ENCODE data around the gene PCDHB10.
"Not testable (repeated sequence)": the region's sequence is repeated elsewhere in the genome, so short reads cannot be mapped to it uniquely, and the experiment has no call there.

GRCh38 chr5:141215504-141215903 lies 23.4 kb downstream of the PCDHB10 start:
- TF ChIP-seq, protein P1, sequence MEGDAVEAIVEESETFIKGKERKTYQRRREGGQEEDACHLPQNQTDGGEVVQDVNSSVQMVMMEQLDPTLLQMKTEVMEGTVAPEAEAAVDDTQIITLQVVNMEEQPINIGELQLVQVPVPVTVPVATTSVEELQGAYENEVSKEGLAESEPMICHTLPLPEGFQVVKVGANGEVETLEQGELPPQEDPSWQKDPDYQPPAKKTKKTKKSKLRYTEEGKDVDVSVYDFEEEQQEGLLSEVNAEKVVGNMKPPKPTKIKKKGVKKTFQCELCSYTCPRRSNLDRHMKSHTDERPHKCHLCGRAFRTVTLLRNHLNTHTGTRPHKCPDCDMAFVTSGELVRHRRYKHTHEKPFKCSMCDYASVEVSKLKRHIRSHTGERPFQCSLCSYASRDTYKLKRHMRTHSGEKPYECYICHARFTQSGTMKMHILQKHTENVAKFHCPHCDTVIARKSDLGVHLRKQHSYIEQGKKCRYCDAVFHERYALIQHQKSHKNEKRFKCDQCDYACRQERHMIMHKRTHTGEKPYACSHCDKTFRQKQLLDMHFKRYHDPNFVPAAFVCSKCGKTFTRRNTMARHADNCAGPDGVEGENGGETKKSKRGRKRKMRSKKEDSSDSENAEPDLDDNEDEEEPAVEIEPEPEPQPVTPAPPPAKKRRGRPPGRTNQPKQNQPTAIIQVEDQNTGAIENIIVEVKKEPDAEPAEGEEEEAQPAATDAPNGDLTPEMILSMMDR (IDR thresholded peaks at IDR 0.05 in 2 of 3, conservative IDR thresholded peaks at IDR 0.05 in 1 of 3; ENCODE audit: insufficient read depth in 2 of 3, low read depth in 1 of 3, low read length in 3 of 3) = not testable (repeated sequence)
- TF ChIP-seq NRF1 (conservative IDR thresholded peaks at IDR 0.05 in 1 of 2, IDR thresholded peaks at IDR 0.05 in 1 of 2); SREBF1 (IDR thresholded peaks at IDR 0.05; ENCODE audit: borderline replicate concordance, low read depth, low read length); STAT6 (CRISPR knock-in tag; IDR thresholded peaks at IDR 0.05); ZNF121 (CRISPR knock-in tag; conservative IDR thresholded peaks at IDR 0.05); ZNF785 (CRISPR knock-in tag; IDR thresholded peaks at IDR 0.05); NCOA6 (IDR thresholded peaks at IDR 0.05); MAFG (tag; conservative IDR thresholded peaks at IDR 0.05): not testable (repeated sequence)

Measured in K562 (cell line).